ENCODE data around the gene RIMBP3B.
"Not testable (repeated sequence)": the region's sequence is repeated elsewhere in the genome, so short reads cannot be mapped to it uniquely, and the experiment has no call there.

Gene RIMBP3B

GRCh38 chr22:21417227-21417746, 33.7 kb downstream of the RIMBP3B start, which contains the start of gene HIC2:
Gene HIC2, plus strand, starts transcription at chr22:21417371. Its CDS starts 25,461 bp downstream, at chr22:21442832.
- DNase-seq = not testable (repeated sequence)

- not testable (repeated sequence) for DNase-seq
These were observed 34.3 kb downstream of the RIMBP3B start for GRCh38 chr22:21417853-21418252.

GRCh38 chr22:21418974-21419638, 35.6 kb downstream of the RIMBP3B start:
- not testable (repeated sequence) for DNase-seq

GRCh38 chr22:21420180-21420763, 36.7 kb downstream of the RIMBP3B start:
- not testable (repeated sequence) for DNase-seq

GRCh38 chr22:21424084-21424709, 40.6 kb downstream of the RIMBP3B start:
- not testable (repeated sequence) for DNase-seq

- not testable (repeated sequence) for DNase-seq
These were observed 51.1 kb downstream of the RIMBP3B start for GRCh38 chr22:21434378-21435233.

- DNase-seq = not testable (repeated sequence)
These were observed 52.7 kb downstream of the RIMBP3B start for GRCh38 chr22:21435998-21436810.

GRCh38 chr22:21438013-21438412, 54.5 kb downstream of the RIMBP3B start:
- DNase-seq = not testable (repeated sequence)

Measured in kidney glomerular epithelial cell (primary cell).